ENCODE data around the gene PIP4K2C.

PIP4K2C gene

DNA sequence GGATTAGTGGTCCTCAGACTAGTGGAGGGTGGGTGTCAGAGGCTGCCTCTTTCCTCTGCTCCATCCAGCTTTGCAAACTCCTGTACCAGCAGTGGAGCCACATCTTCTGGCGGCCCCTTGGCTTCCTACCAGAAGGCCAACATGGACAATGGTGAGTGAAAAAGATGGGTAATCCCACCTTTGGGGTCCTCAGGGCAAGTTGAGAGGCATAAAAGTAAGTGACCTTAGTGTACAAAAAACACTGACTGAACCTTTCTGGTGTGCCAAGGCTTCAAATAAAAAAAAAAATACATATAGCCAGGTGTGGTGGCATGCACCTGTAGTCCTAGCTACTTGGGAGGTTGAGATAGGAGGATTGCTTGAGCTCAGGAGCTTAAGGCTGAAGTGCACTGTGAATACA is 9.2 kb upstream of the PIP4K2C start:
- TF ChIP-seq, protein P1, sequence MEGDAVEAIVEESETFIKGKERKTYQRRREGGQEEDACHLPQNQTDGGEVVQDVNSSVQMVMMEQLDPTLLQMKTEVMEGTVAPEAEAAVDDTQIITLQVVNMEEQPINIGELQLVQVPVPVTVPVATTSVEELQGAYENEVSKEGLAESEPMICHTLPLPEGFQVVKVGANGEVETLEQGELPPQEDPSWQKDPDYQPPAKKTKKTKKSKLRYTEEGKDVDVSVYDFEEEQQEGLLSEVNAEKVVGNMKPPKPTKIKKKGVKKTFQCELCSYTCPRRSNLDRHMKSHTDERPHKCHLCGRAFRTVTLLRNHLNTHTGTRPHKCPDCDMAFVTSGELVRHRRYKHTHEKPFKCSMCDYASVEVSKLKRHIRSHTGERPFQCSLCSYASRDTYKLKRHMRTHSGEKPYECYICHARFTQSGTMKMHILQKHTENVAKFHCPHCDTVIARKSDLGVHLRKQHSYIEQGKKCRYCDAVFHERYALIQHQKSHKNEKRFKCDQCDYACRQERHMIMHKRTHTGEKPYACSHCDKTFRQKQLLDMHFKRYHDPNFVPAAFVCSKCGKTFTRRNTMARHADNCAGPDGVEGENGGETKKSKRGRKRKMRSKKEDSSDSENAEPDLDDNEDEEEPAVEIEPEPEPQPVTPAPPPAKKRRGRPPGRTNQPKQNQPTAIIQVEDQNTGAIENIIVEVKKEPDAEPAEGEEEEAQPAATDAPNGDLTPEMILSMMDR (IDR thresholded peaks at IDR 0.05; ENCODE audit: borderline replicate concordance, insufficient read depth, low read depth, low read length), result no peak
- no peak overlapping the region for H3K4me3 ChIP-seq (ENCODE audit: low read depth, low read length)

DNA sequence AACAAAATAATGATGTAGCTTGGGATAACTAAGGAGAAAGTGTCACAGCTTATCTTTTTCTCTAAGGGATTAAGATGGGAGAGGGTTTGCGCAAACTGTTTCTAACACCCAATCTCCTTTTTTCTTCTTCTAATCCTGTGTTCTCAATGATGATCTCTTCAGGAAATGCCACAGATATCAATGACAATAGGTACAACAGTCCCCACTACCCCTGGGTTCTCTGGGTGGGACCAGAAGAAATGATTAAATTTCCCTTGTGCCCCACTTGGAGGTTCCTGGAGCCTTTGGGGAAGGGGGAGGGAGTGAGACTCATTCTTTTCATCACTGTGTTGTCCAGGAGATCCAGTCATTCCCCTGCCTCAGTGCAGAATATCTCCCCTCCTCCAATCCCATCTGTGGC is 8.6 kb upstream of the PIP4K2C start:
- H3K4me3 ChIP-seq (ENCODE audit: low read depth, low read length), result no peak overlapping the region
- TF ChIP-seq, protein P1 (IDR thresholded peaks at IDR 0.05; ENCODE audit: borderline replicate concordance, insufficient read depth, low read depth, low read length), result no peak

DNA sequence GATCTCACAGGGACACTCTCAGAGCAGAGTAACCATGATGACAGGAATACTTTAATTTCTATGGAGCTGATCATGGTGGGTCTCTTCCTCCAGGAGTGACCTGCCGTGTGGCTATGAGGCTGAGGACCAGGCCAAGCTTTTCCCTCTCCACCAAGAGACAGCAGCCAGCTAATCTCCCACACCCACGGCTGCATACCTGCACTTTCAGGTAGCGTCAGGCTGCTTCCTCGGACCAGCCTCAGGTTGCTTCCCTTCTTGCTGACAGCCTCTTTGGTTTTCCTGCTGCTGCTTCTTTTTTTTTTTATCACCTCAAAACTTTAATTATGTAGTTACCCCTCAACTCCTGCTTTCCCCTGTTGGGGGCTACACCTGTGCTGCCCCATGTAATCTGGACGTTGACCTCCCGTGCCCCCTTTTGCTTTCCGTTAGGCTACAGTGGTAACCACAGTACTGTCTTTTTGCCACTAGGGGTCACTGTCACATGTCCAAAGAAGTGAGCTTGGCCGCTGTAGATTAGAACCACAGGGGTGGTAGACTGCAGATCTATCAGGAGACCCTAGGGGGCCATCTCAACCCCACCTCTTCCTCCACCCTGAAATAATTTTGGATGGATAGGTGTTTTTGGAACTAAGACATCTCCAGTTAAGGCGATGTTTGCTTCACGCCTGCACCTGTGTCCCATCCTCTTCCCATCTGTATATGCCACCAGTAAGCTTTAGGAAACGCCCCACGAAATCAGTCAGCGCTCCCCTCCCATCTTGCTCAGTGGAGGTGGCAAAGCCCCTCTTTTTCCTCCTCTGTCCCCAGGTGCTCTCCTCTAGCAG is 7.8 kb upstream of the PIP4K2C start:
- no peak overlapping the region for H3K4me3 ChIP-seq (ENCODE audit: low read depth, low read length)
- TF ChIP-seq, protein P1 (IDR thresholded peaks at IDR 0.05; ENCODE audit: borderline replicate concordance, insufficient read depth, low read depth, low read length), result peak; percentile 84

DNA sequence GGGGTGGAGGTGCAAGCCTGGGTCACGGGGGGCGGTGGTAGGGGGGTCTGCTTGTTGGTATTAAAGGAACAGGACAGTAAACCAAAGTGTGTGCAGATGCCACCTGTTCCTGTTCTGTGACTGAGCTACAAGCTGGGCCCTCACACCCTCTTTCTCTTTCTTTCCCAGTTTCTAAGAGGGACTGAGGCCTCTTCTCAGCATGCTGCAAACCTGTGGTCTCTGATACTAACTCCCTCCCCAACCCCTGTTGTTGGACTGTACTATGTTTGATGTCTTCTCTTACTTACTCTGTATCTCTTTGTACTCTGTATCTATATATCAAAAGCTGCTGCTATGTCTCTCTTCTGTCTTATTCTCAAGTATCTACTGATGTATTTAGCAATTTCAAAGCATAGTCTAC is 6.9 kb upstream of the PIP4K2C start:
- TF ChIP-seq, protein P1 (IDR thresholded peaks at IDR 0.05; ENCODE audit: borderline replicate concordance, insufficient read depth, low read depth, low read length), result no peak
- no peak overlapping the region for H3K4me3 ChIP-seq (ENCODE audit: low read depth, low read length)

DNA sequence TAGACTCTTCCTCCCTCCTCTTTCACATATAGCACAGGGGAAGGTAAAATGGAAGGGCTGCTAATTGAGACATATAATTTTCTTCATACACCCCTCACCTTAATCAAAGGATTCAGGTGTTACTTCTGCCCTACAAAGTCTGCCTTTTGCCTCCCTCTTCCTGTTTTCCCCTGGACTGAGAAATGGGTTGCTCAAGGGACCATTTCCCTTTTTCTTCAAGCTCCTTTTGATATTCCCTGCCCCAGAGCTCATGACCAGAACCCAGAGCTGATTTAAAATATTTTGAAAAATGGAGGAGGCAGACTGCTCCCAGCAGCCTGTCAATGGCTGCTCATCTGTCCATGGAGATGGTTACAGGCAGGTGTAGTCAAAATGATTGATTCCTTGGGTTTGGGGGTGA is 6.3 kb upstream of the PIP4K2C start:
- no peak overlapping the region for H3K4me3 ChIP-seq (ENCODE audit: low read depth, low read length)
- TF ChIP-seq, protein P1 (IDR thresholded peaks at IDR 0.05; ENCODE audit: borderline replicate concordance, insufficient read depth, low read depth, low read length), result no peak

DNA sequence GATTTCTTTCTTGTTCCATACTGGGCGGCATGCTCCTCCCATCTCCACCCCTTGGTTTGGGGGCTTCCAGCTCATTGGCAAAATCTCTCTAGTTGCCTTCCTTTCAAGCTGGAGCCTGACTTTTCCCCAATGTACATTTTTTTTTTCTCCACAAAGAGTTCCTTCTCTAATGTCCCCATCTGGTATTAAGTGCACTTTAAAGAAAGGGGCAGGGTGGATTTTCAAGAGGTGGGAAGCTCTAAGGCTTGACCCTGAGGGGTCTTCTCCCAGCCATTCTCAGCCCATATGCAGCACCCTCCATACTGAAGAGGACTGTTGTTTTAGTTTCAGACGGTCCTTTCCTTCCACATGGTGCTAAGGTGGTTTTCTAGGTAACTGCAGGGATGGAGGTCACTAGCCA is 5.8 kb upstream of the PIP4K2C start:
- TF ChIP-seq, protein P1 (IDR thresholded peaks at IDR 0.05; ENCODE audit: borderline replicate concordance, insufficient read depth, low read depth, low read length), result no peak
- H3K4me3 ChIP-seq (ENCODE audit: low read depth, low read length), result no peak overlapping the region

DNA sequence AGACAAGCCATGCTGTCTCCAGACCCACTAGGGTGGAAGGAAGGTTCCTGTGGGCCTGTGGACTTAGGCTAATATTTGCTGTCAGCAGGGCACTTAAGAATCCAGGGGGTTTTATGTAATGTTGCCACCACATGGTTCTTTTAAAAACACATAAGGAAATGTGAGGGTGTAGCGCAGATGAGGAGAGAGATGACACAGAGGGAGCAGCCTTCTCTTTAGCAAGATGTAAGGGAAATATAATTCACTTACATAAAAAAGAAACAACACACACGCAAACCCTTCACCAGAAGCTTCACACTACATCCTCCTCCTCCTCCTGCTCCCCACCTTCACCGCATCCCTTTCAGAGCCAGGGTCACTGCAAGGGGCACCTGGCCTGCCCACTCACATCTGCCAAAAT is 4.9 kb upstream of the PIP4K2C start:
- H3K4me3 ChIP-seq (ENCODE audit: low read depth, low read length), result no peak overlapping the region
- TF ChIP-seq, protein P1 (IDR thresholded peaks at IDR 0.05; ENCODE audit: borderline replicate concordance, insufficient read depth, low read depth, low read length), result no peak

Data from GM12875 (cell line).